WERI-Rb-1 (cell line): ENCODE data around the gene CD40.

Source experiments
- DNase-seq: peaks from one replicate; pipeline ENCODE4 v3.0.0-alpha.2; 2020
- H3K27ac ChIP-seq: fragments of 250-450 bp; sonication (Bioruptor Pico); 2 replicates; pipeline ENCODE4 v1.5.1; 2020; ENCODE audit warnings: mild to moderate bottlenecking, moderate library complexity
- H3K27me3 ChIP-seq: fragments of 250-450 bp; sonication (Bioruptor Pico); 2 replicates; pipeline ENCODE4 v1.5.1; 2021; ENCODE audit warnings: mild to moderate bottlenecking, low read depth, moderate library complexity; ENCODE audit not compliant: insufficient read depth, severe bottlenecking
- H3K36me3 ChIP-seq: fragments of 250-450 bp; sonication (Bioruptor Pico); 2 replicates; pipeline ENCODE4 v1.5.1; 2020; ENCODE audit warnings: mild to moderate bottlenecking, moderate library complexity
- H3K4me3 ChIP-seq: 2 replicates; pipeline ENCODE4 v1.5.1; 2011; ENCODE audit warnings: low read depth, mild to moderate bottlenecking, control low read depth, low read length
- H3K9me3 ChIP-seq: fragments of 250-450 bp; sonication (Bioruptor Pico); 2 replicates; pipeline ENCODE4 v1.5.1; 2021; ENCODE audit warnings: mild to moderate bottlenecking, moderate library complexity; ENCODE audit not compliant: severe bottlenecking
- CTCF ChIP-seq: IDR thresholded peaks from 2 replicates; pipeline ENCODE4 v1.5.1; 2011; ENCODE audit warnings: low read depth, mild to moderate bottlenecking, control low read depth, inconsistent platforms, low read length

Gene CD40

GRCh38 chr20:46139266-46139889 is 21.3 kb downstream of the CD40 start:
- H3K9me3 ChIP-seq: no peaks in the 10 kb centered on the region
- no peaks in the 10 kb centered on the region for H3K27me3 ChIP-seq
- no peak overlapping the region for H3K4me3 ChIP-seq
- H3K27ac ChIP-seq: peak overlapping the region; percentile 22
- H3K36me3 ChIP-seq: no peaks in the 10 kb centered on the region
- peak; percentile 54 for DNase-seq
- TF ChIP-seq CTCF: peak; percentile 36

GRCh38 chr20:46139908-46140482 is 21.9 kb downstream of the CD40 start:
- no peak for DNase-seq
- TF ChIP-seq CTCF: no peak
- no peaks in the 10 kb centered on the region for H3K9me3 ChIP-seq
- H3K27me3 ChIP-seq: no peaks in the 10 kb centered on the region
- no peak overlapping the region for H3K27ac ChIP-seq
- H3K36me3 ChIP-seq: no peaks in the 10 kb centered on the region
- no peak overlapping the region for H3K4me3 ChIP-seq

- Histone ChIP-seq H3K36me3 (no peaks in the 10 kb centered on the region), H3K9me3 (no peaks in the 10 kb centered on the region), H3K27me3 (no peaks in the 10 kb centered on the region), H3K27ac (peak overlapping the region; percentile 68), H3K4me3 (no peak overlapping the region)
- peak; percentile 61 for DNase-seq
- TF ChIP-seq CTCF: 0 out of 2 replicates have a peak, but pooled peaks have one; percentile 8
Measured at GRCh38 chr20:46142124-46142523, 24.0 kb downstream of the CD40 start.

- Histone ChIP-seq H3K36me3 (no peaks in the 10 kb centered on the region), H3K4me3 (no peak overlapping the region), H3K27me3 (no peaks in the 10 kb centered on the region), H3K9me3 (no peaks in the 10 kb centered on the region), H3K27ac (no peak overlapping the region)
- no peak for DNase-seq
- no peak for TF ChIP-seq CTCF
Measured at GRCh38 chr20:46144432-46145025, 26.4 kb downstream of the CD40 start.

GRCh38 chr20:46145713-46146112 is 27.6 kb downstream of the CD40 start:
- no peak overlapping the region for H3K27ac ChIP-seq
- H3K27me3 ChIP-seq: no peaks in the 10 kb centered on the region
- no peaks in the 10 kb centered on the region for H3K36me3 ChIP-seq
- no peak overlapping the region for H3K4me3 ChIP-seq
- H3K9me3 ChIP-seq: no peaks in the 10 kb centered on the region
- TF ChIP-seq CTCF: no peak
- DNase-seq: peak; percentile 47
